Gastroesophageal sphincter (tissue), 4 donors: Measurements from ENCODE around the gene GSK3B. TPM values are rescaled to one million over a fixed set of nuclear protein-coding genes. Genes with fewer than 3 reads are reported as not detected.

Experiments
- ATAC-seq: fragments of 150-250 bp; one replicate; pipeline ENCODE4 v1.9.1; 2016; ENCODE audit warnings: mild to moderate bottlenecking, moderate library complexity
- H3K27ac ChIP-seq, 4 donors: fragments of 200-600 bp; sonication (generic) in 3 of 4; 1 replicate in 3 of 4; 2 replicates in 1 of 4; pipeline ENCODE4 v1.5.1; 2016 to 2019
- H3K27me3 ChIP-seq: fragments of 200-600 bp; sonication (generic); one replicate; pipeline ENCODE4 v1.5.1; 2019
- H3K36me3 ChIP-seq, 2 donors: fragments of 200-600 bp; sonication (generic); one replicate each; pipeline ENCODE4 v1.5.1; 2019; ENCODE audit warnings: control low read depth in 1 of 2
- H3K4me1 ChIP-seq, 3 donors: fragments of 200-600 bp; sonication (generic); 1 replicate in 2 of 3; 2 replicates in 1 of 3; pipeline ENCODE4 v1.5.1; 2016 to 2019; ENCODE audit warnings: control low read depth in 2 of 3
- H3K4me3 ChIP-seq, 2 donors: fragments of 200-600 bp; sonication (generic); one replicate each; pipeline ENCODE4 v1.5.1; 2019; ENCODE audit warnings: mild to moderate bottlenecking in 1 of 2, moderate library complexity in 1 of 2
- H3K9me3 ChIP-seq, 3 donors: fragments of 200-600 bp; sonication (generic); one replicate each; pipeline ENCODE4 v1.5.1; 2017 to 2019; ENCODE audit warnings: control low read depth in 2 of 3
- CTCF ChIP-seq, 4 experiments: fragments of 200-600 bp in 2 of 4; fragments of 450-650 bp in 2 of 4; sonication (generic) in 1 of 4; IDR thresholded peaks; one replicate each; pipeline ENCODE4 v1.5.1; 2017 to 2019; ENCODE audit warnings: antibody characterized with exemption in 4 of 4, mild to moderate bottlenecking in 2 of 4, moderate library complexity in 2 of 4
- EP300 ChIP-seq: sonication (generic); formaldehyde crosslinking; IDR thresholded peaks from one replicate; pipeline ENCODE4 v1.6.1; 2017; ENCODE audit warnings: antibody characterized with exemption, mild to moderate bottlenecking
- POLR2A ChIP-seq, 2 donors: fragments of 450-650 bp; IDR thresholded peaks; one replicate each; pipeline ENCODE4 v1.6.1; 2017; ENCODE audit warnings: antibody characterized with exemption in 2 of 2, mild to moderate bottlenecking in 2 of 2, moderate library complexity in 1 of 2
- POLR2AphosphoS5 ChIP-seq: sonication (generic); formaldehyde crosslinking; IDR thresholded peaks from one replicate; pipeline ENCODE4 v1.6.1; 2017; ENCODE audit warnings: antibody characterized with exemption
- WGBS, 2 donors: methylation state at CpG; one replicate each; pipeline ENCODE4 v1.1.5; 2018; ENCODE audit warnings: low coverage in 1 of 2; 5-methylcytosine and 5-hydroxymethylcytosine counted together
- total RNA-seq, 4 donors: library from RNA; depleted of rRNA; stranded (reverse); fragments of >200 nt; gene quantifications; one replicate each; pipeline ENCODE4 v1.1.0, GENCODE V29; 2016

GSK3B gene
- total RNA-seq, 4 donors from 2014 or later, result 32.7 to 40.6 (median 34.6) TPM

DNA sequence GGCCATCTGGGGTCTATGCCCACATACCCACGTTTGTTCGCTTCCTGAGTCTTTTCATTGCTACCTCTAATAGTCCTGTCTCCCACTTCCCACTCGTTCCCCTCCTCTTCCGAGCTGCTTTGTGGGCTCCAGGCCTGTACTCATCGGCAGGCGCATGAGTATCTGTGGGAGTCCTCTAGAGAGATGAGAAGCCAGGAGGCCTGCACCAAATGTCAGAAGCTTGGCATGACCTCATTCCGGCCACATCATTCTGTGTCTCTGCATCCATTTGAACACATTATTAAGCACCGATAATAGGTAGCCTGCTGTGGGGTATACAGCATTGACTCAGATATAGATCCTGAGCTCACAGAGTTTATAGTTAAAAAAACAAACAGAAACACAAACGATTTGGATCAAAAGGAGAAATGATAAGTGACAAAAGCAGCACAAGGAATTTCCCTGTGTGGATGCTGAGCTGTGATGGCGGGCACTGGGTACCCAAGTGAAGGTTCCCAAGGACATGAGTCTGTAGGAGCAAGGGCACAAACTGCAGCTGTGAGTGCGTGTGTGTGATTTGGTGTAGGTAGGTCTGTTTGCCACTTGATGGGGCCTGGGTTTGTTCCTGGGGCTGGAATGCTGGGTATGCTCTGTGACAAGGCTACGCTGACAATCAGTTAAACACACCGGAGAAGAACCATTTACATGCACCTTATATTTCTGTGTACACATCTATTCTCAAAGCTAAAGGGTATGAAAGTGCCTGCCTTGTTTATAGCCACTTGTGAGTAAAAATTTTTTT is 276.5 kb downstream of the GSK3B start:
- Histone ChIP-seq H3K4me1 (no peaks in the 10 kb centered on the region), H3K36me3 (no peaks in the 10 kb centered on the region), H3K27ac (no peak overlapping the region), H3K9me3 (no peaks in the 10 kb centered on the region), H3K4me3 (no peak overlapping the region), H3K27me3 (peaks cover 24% of the 10 kb centered on the region)
- WGBS, 2 donors, result 82 to 84% methylated on average over 6 to 9 of the region's 13 CpGs
- TF ChIP-seq EP300 (no peak), CTCF (IDR thresholded peaks at IDR 0.05) (no peak), POLR2AphosphoS5 (no peak), POLR2A (IDR thresholded peaks at IDR 0.05) (no peak)
- ATAC-seq, result no peak

DNA sequence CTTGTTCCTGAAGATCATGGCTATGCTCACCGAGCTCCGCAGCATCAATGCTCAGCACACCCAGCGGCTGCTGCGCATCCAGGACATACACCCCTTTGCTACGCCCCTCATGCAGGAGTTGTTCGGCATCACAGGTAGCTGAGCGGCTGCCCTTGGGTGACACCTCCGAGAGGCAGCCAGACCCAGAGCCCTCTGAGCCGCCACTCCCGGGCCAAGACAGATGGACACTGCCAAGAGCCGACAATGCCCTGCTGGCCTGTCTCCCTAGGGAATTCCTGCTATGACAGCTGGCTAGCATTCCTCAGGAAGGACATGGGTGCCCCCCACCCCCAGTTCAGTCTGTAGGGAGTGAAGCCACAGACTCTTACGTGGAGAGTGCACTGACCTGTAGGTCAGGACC is 277.2 kb downstream of the GSK3B start:
- WGBS, 2 donors, result 100% methylated on average over 2 of the region's 12 CpGs; no CpG with 5 or more reads in 1 of the 2 donors
- H3K9me3 ChIP-seq, result no peaks in the 10 kb centered on the region
- H3K4me1 ChIP-seq, result no peaks in the 10 kb centered on the region
- H3K27ac ChIP-seq, result no peak overlapping the region
- H3K36me3 ChIP-seq, result no peaks in the 10 kb centered on the region
- no peak for ATAC-seq
- no peak overlapping the region for H3K4me3 ChIP-seq
- peaks cover 24% of the 10 kb centered on the region for H3K27me3 ChIP-seq
- TF ChIP-seq EP300, result no peak
- TF ChIP-seq CTCF (IDR thresholded peaks at IDR 0.05), result no peak

GRCh38 chr3:119815716-119816115 is 278.5 kb downstream of the GSK3B start:
- Histone ChIP-seq H3K4me3 (no peak overlapping the region), H3K9me3 (no peaks in the 10 kb centered on the region), H3K27ac (no peak overlapping the region), H3K36me3 (no peaks in the 10 kb centered on the region), H3K27me3 (peaks cover 24% of the 10 kb centered on the region), H3K4me1 (no peaks in the 10 kb centered on the region)
- no peak for ATAC-seq
- 100% methylated on average over 1 of the region's 8 CpGs; no CpG with 5 or more reads in 1 of the 2 donors for WGBS, 2 donors
- TF ChIP-seq EP300 (no peak), CTCF (IDR thresholded peaks at IDR 0.05) (no peak), POLR2AphosphoS5 (no peak), POLR2A (IDR thresholded peaks at IDR 0.05) (no peak)

GRCh38 chr3:119812491-119813058 is 281.7 kb downstream of the GSK3B start:
- H3K27ac ChIP-seq, result no peak overlapping the region
- WGBS, 2 donors, result 83 to 89% methylated on average over 2 of the region's 8 CpGs
- TF ChIP-seq POLR2A (IDR thresholded peaks at IDR 0.05) (no peak), EP300 (no peak), CTCF (IDR thresholded peaks at IDR 0.05) (no peak), POLR2AphosphoS5 (no peak)
- H3K4me3 ChIP-seq, result no peak overlapping the region
- H3K36me3 ChIP-seq, result no peaks in the 10 kb centered on the region
- H3K4me1 ChIP-seq, result peaks cover 0 to 12% (median 5%) of the 10 kb centered on the region in 3 donors
- no peaks in the 10 kb centered on the region for H3K9me3 ChIP-seq
- ATAC-seq, result no peak
- peaks cover 34% of the 10 kb centered on the region for H3K27me3 ChIP-seq

DNA sequence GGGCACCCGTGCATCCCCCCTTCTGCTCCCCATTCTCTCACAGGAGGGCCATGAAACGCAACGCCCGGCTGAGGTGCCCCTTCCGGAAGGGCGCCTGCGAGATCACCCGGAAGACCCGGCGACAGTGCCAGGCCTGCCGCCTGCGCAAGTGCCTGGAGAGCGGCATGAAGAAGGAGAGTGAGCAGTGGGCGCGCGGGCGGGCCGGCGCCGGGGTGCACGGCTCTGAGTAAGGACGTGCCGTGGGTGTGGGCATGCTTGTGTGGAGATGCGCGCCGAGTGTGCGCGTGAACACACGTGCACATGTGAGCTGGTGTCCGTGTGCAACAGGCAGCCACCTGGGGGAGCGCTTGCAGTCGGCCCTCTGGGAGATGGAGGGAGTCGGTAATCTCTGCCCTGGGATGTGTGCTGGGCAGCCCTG is 284.2 kb downstream of the GSK3B start:
- peak; percentile 32 for ATAC-seq
- Histone ChIP-seq H3K4me1 (peaks cover 0 to 12% (median 5%) of the 10 kb centered on the region in 3 donors), H3K9me3 (no peaks in the 10 kb centered on the region), H3K27me3 (peaks cover 18% of the 10 kb centered on the region), H3K36me3 (no peaks in the 10 kb centered on the region), H3K4me3 (peak overlapping the region; percentile 36 to 53), H3K27ac (no peak overlapping the region)
- no peak for TF ChIP-seq POLR2A (IDR thresholded peaks at IDR 0.05)
- TF ChIP-seq CTCF (IDR thresholded peaks at IDR 0.05), result peak in 1 of 4 experiments; percentile 29
- TF ChIP-seq EP300, result no peak
- no peak for TF ChIP-seq POLR2AphosphoS5
- WGBS, 2 donors, result 0% methylated on average over 3 of the region's 33 CpGs; no CpG with 5 or more reads in 1 of the 2 donors
